Heart right ventricle (tissue), 16 donors: Measurements from ENCODE around the gene ARHGEF17. TPM values are rescaled to one million over a fixed set of nuclear protein-coding genes. Genes with fewer than 3 reads are reported as not detected.

Source experiments
- ATAC-seq, 8 donors: fragments of 200-7000 bp; cut with Tn5 transposase; one replicate each; pipeline ENCODE4 v1.9.1; 2020; ENCODE audit warnings: mild to moderate bottlenecking in 8 of 8, moderate library complexity in 8 of 8, moderate number of reproducible peaks in 1 of 8
- DNase-seq, 2 donors: peaks; one replicate each; pipeline ENCODE4 v3.0.0-alpha.2; 2020
- H3K27ac ChIP-seq, 10 donors: fragments of 200-600 bp; sonication (generic) in 2 of 10; one replicate each; pipeline versions ENCODE4 v1.5.0 to v1.8.0; 2020 to 2022; ENCODE audit warnings: mild to moderate bottlenecking in 3 of 10
- H3K27me3 ChIP-seq, 7 donors: fragments of 200-600 bp; one replicate each; pipeline ENCODE4 v1.8.0; 2021 to 2022; ENCODE audit warnings: mild to moderate bottlenecking in 2 of 7
- H3K36me3 ChIP-seq, 9 donors: fragments of 200-600 bp; sonication (generic) in 1 of 9; one replicate each; pipeline versions ENCODE4 v1.5.0 to v1.8.0; 2020 to 2022; ENCODE audit warnings: mild to moderate bottlenecking in 2 of 9
- H3K4me1 ChIP-seq, 9 donors: fragments of 200-600 bp; sonication (generic) in 1 of 9; one replicate each; pipeline versions ENCODE4 v1.5.0 to v1.8.0; 2020 to 2022; ENCODE audit warnings: mild to moderate bottlenecking in 4 of 9
- H3K4me3 ChIP-seq, 10 donors: fragments of 200-600 bp; sonication (generic) in 2 of 10; one replicate each; pipeline versions ENCODE4 v1.5.0 to v1.8.0; 2020 to 2022; ENCODE audit warnings: mild to moderate bottlenecking in 7 of 10, moderate library complexity in 2 of 10
- H3K9me3 ChIP-seq, 11 donors: fragments of 200-600 bp in 10 of 11; sonication (generic) in 2 of 11; one replicate each; pipeline versions ENCODE4 v1.5.0 to v1.8.0; 2013 to 2022; ENCODE audit warnings: mild to moderate bottlenecking in 2 of 11, control low read depth in 1 of 11, moderate library complexity in 1 of 11
- WGBS, 2 donors: extraction: QIAGEN DNeasy Blood & Tissue Kit; methylation state at CpG; one replicate each; pipeline ENCODE4 v1.1.7; 2013; ENCODE audit warnings: inconsistent platforms in 1 of 2; 5-methylcytosine and 5-hydroxymethylcytosine counted together
- intact Hi-C, 10 donors: fragments of 100-400 bp; cut with DNase I; formaldehyde crosslinking; loops; one replicate each; pipeline versions ENCODE4 v1.11.1 to v1.14.2; 2022
- polyA plus RNA-seq, 2 donors: library from polyadenylated mRNA; stranded (reverse); fragments of 200-250 nt; gene quantifications; one replicate each; pipeline ENCODE4 v1.2.3, GENCODE V29; 2013
- total RNA-seq, 10 donors: library from RNA; stranded (reverse); fragmentation: NEBNext Ultra II Directional in 3 of 10; extraction: Animal tissue kit (Norgen Biotek cat#: 25700) in 3 of 10; gene quantifications; one replicate each; pipeline versions ENCODE4 v1.2.1 to v1.2.4, GENCODE V29; 2021 to 2023
- TF ChIP-seq, protein P1 (sequence below), 9 donors: fragments of 200-600 bp; sonication (generic) in 2 of 9; IDR thresholded peaks; one replicate each; pipeline versions ENCODE4 v1.5.0 to v1.8.0; 2021 to 2022; ENCODE audit warnings: antibody characterized with exemption in 9 of 9, mild to moderate bottlenecking in 5 of 9, moderate library complexity in 1 of 9
- donor health status: Arrhythmogenic right ventricular cardiomyopathy.
- donor health status: ischemic (EF 13 %, LVEDD 7.1; RV severe dilation, severe dysfunction).
- donor health status: healthy with polysubstance abuse.
- donor health status: DM: no; HTN: yes; CAD: no.
- donor health status: DM: no; HTN: no; CAD: no.
- donor health status: ischemic (EF 25% LVEDD 6.9; RV normal size, moderate dysfunction).
- donor health status: ischemic (EF 25% LVEDD 5.7; RV mildly dilated, moderate dysfunction).
- donor health status: healthy.
- donor health status: DM: yes; HTN: yes; CAD: no.
- donor health status: Ischemic cardiomyopathy.
- donor health status: ischemic (EF 35%, LVEDD 5.7; RV mildly dilated, moderate dysfunction).
- donor health status: nonischemic (EF 11% LVEDD 7.7; RV severe dilation, severe dysfunction).
- donor health status: DM: yes; HTN: yes; CAD: no.
- donor health status: PGD.
- donor health status: ischemic (EF 29% LVEDD 5.4; RV normal size, mild dysfunction).
- donor health status: nonischemic (EF 23%, LVEDD 6.1; RV moderate dilation, normal function).

ARHGEF17 gene
- total and polyA plus RNA-seq, 12 donors = 38.6 to 67.4 (median 51.2) TPM

DNA sequence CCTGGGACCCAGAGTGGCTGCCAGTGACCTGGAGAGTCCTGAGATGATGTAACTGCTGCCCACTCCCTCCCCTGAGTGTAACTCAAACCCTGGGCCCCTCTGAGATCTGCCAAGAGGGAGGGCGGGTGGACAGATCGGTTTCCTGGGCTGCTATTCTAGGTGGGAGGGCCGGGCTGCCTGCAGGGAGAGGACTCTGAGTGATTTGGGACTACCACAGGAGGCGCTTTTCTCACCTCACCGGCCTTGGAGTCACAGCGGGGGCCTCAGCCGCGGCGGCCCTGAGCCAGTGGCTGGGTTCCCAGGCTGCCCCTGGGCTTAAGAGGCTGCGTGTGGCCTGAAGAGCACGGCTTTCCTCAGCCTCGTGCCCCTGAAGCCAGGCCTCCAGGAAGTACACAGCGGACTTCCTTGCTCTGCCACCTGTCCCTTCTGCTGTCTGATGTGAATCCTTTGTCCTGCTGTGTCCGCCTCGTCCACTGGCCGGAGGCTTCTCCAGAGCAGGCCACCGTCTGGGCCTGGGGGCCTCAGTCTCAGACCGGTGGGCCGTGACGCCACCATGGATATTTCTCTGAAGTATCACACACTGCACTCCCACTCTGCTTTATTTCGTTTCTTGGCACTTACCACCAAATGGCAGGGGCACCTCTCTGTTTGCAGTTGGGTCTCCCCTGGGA, 79.7 kb downstream of the ARHGEF17 start:
- intact Hi-C loops = no loop called here
- WGBS, 2 donors = 80 to 89% methylated on average over 21 of the region's 21 CpGs
- H3K4me1 ChIP-seq = peaks cover 14 to 83% (median 51%) of the 10 kb centered on the region in 9 donors
- TF ChIP-seq, protein P1, sequence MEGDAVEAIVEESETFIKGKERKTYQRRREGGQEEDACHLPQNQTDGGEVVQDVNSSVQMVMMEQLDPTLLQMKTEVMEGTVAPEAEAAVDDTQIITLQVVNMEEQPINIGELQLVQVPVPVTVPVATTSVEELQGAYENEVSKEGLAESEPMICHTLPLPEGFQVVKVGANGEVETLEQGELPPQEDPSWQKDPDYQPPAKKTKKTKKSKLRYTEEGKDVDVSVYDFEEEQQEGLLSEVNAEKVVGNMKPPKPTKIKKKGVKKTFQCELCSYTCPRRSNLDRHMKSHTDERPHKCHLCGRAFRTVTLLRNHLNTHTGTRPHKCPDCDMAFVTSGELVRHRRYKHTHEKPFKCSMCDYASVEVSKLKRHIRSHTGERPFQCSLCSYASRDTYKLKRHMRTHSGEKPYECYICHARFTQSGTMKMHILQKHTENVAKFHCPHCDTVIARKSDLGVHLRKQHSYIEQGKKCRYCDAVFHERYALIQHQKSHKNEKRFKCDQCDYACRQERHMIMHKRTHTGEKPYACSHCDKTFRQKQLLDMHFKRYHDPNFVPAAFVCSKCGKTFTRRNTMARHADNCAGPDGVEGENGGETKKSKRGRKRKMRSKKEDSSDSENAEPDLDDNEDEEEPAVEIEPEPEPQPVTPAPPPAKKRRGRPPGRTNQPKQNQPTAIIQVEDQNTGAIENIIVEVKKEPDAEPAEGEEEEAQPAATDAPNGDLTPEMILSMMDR (IDR thresholded peaks at IDR 0.05) = no peak
- peak overlapping the region in 5 of 10 donors; percentile 0 to 99 (median 36) for H3K27ac ChIP-seq
- no peak overlapping the region for H3K4me3 ChIP-seq
- DNase-seq (no peak), ATAC-seq (no peak)
- peaks cover 0 to 38% (median 0%) of the 10 kb centered on the region in 9 donors for H3K36me3 ChIP-seq
- no peaks in the 10 kb centered on the region for H3K27me3 ChIP-seq
- no peaks in the 10 kb centered on the region for H3K9me3 ChIP-seq

DNA sequence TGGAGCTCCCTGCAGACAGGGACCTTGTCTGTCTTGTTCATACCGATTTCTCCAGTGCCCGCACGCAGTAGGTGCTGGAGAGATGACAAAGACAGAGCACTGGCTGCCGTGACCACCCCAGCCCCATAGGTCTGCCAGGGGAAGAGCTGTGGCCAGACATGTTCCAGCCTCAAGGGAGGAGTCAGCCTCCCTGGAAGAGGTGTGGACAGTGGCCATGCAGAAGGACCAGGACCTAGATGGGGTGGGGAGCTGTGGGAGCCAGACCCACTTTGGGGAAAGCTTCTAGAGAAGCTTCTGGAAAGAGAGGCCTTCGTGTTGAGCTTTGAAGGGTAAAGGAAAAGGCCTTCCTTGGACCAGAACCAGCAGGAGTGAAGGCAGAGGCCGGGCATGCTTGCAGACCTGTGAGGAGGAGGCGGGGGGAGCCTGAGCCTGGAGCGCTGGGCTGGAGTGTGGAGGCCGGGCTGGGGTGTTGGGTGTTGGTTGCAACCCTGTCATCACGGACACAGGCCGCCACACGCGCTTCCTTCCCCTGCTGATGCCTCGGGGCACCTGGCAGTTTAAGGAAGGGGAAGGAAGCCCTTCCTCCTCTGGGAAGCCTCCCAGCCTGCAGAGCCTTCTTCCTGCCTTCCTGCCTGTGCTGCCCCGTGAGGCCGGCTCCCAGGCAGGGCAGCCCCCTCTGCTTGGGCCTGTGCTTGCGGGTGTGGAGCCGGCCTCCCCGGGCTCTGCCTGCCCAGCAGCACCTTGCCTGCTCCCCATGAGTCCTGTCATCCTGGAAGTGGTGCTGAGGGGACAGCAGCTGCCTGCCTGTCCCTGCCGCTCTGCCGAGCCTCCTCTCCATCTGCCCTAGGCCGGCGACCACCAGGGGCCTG, 80.4 kb downstream of the ARHGEF17 start:
- intact Hi-C loops = no loop called here
- Histone ChIP-seq H3K4me3 (peak overlapping the region in 1 of 10 donors; percentile 14), H3K9me3 (no peaks in the 10 kb centered on the region), H3K27ac (peak overlapping the region in 4 of 10 donors; percentile 28 to 99 (median 55)), H3K4me1 (peaks cover 16 to 83% (median 44%) of the 10 kb centered on the region in 9 donors), H3K36me3 (peaks cover 0 to 46% (median 0%) of the 10 kb centered on the region in 9 donors), H3K27me3 (no peaks in the 10 kb centered on the region)
- DNase-seq = peak in 1 of 2 donors; percentile 65
- TF ChIP-seq, protein P1 (IDR thresholded peaks at IDR 0.05) = no peak
- WGBS, 2 donors = 57 to 61% methylated on average over 19 to 23 of the region's 23 CpGs
- peak; percentile 15 to 58 (median 40) for ATAC-seq

DNA sequence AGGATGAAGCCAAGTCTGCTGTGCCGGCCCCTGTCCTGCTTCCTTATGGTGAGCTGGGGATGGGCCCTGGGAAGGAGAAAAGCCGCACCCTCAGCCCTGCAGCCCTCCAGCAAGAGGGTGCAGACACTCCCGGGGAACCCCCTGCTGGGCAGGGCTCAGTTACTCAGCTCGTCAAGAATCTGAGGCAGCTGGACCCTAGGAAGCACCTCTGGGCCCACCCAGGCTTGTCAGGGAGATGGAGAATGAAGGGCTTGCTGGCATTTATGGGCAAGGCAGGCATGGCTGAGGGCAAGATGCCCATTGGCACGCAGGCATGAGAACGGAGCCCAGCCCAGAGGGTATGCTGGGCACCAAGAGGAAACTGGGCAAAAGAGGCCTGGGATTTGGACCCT, 81.1 kb downstream of the ARHGEF17 start:
- 72 to 83% methylated on average over 6 of the region's 6 CpGs for WGBS, 2 donors
- intact Hi-C loops = no loop called here
- no peak for ATAC-seq
- TF ChIP-seq, protein P1 (IDR thresholded peaks at IDR 0.05) = no peak
- DNase-seq = no peak
- peaks cover 10 to 81% (median 37%) of the 10 kb centered on the region in 9 donors for H3K4me1 ChIP-seq
- H3K4me3 ChIP-seq = peak overlapping the region in 1 of 10 donors; percentile 14
- no peaks in the 10 kb centered on the region for H3K27me3 ChIP-seq
- H3K9me3 ChIP-seq = no peaks in the 10 kb centered on the region
- peak overlapping the region in 3 of 10 donors; percentile 48 to 99 (median 62) for H3K27ac ChIP-seq
- peaks cover 0 to 52% (median 0%) of the 10 kb centered on the region in 9 donors for H3K36me3 ChIP-seq

DNA sequence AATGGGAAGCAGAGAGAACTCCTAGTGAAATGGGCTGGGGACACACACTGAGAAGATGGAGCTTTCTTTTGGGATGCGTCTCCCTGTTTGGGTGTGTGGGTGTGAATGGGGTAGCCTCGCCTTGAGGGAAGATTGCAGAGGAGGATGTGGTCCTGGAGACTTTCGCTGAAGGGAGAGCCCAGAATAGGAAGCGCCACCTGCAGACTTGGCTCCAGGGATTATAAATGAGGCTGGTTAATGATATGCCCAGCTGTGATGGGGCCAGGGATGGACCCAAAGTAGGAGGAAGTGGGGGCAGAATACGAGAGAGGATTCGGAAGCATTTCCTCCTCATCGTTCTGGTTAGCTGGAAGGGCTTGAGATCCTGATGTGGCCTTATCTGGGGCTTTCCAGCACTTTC, 81.8 kb downstream of the ARHGEF17 start:
- H3K27me3 ChIP-seq = no peaks in the 10 kb centered on the region
- no peak overlapping the region for H3K4me3 ChIP-seq
- intact Hi-C loops = loop anchor here in 8 of 10 donors (5.0 to 10.0 kb wide), 6 partner anchors 38 to 95 kb away; partner anchors contain the start of gene ARHGEF17 (in 3 of the 8)
- no peak for ATAC-seq
- peaks cover 0 to 60% (median 0%) of the 10 kb centered on the region in 9 donors for H3K36me3 ChIP-seq
- H3K9me3 ChIP-seq = no peaks in the 10 kb centered on the region
- peak overlapping the region in 1 of 10 donors; percentile 44 for H3K27ac ChIP-seq
- peaks cover 10 to 73% (median 31%) of the 10 kb centered on the region in 9 donors for H3K4me1 ChIP-seq
- DNase-seq = no peak
- WGBS, 2 donors = 76 to 86% methylated on average over 7 of the region's 7 CpGs
- TF ChIP-seq, protein P1 (IDR thresholded peaks at IDR 0.05) = no peak
